Pulmonary artery endothelial cell (primary cell): ENCODE measurements around the gene CDHR2. TPM values are rescaled to one million over a fixed set of nuclear protein-coding genes. Genes with fewer than 3 reads are reported as not detected.
"Not testable (repeated sequence)": the region's sequence is repeated elsewhere in the genome, so short reads cannot be mapped to it uniquely, and the experiment has no call there.

Source experiments
- DNase-seq: peaks from one replicate; pipeline ENCODE4 v3.0.0-alpha.2; 2011; ENCODE audit warnings: low read depth, low spot score
- total RNA-seq: library from RNA; depleted of rRNA; stranded (reverse); fragments of >200 nt; gene quantifications from 2 replicates; pipeline ENCODE4 v1.2.3, GENCODE V29; 2014

Gene CDHR2
- total RNA-seq, 1 donor from 2014 or later = not detected

DNA sequence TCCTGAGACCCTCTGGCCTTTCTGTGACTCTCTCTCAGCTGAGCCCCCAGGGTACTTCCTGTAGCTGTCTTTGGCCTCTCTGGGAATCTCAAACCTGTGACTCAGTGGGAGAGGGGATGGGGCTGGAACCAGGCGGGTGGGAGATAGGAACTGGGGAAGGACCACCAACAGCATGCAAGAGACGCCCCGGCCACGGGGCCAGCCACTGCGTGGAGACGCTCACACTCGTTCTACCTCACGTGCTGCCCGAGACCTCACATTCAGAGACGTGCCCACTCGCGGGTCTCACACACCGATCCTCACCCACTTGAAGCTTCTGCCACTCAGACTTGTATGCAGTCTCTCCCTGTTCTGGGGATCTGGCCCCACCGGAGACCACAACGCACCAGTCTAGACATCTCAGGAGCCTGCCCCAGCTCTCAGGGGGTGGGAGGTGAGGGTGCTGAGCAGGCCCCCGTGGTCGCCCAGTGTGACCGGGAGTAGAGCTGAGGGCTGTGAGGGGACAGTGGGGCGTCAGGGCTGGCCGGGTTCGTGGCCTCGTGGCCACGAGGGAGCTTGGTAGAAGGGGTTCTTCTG lies 47.0 kb downstream of the CDHR2 start:
- DNase-seq = no peak

DNA sequence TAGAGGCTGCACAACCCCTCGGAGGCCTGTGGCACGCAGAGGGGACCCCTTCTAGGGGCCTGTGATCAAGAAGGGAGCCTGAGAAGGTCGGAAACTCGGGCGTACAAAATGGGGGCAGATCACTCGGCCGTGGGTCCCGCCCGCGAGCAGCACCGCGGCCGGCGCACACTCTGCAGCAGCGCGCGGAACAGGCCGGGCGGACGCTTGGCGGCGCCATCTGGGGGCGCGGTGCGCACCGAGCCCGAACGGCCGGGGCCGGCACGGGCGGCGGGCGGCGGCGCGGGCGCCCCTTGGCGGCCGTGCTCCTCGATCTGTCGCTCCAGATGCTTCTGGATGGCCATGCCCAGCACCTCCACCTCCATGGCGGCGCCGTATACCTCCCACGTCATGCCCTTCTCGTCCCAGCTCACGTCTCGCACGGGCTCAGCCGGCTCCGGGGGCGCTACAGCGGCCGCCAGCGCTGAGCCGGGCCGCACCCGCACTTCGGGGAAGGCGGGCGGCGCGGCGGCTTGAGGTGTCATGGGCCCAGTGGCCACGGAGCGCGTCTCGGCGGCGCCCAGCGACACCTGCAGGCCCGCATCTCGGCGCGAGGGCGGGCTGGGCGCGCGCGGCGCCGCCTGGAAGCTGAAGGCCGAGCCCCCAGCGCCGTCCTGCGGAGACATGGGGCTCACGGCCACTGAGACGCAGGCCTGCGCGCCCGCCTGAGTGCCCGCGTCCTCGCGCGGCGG lies 47.7 kb downstream of the CDHR2 start:
- DNase-seq = no peak

- DNase-seq = no peak
Measured at GRCh38 chr5:176597417-176598389, 48.6 kb downstream of the CDHR2 start.

GRCh38 chr5:176599749-176600430 lies 50.7 kb downstream of the CDHR2 start:
- DNase-seq = not testable (repeated sequence)

DNA sequence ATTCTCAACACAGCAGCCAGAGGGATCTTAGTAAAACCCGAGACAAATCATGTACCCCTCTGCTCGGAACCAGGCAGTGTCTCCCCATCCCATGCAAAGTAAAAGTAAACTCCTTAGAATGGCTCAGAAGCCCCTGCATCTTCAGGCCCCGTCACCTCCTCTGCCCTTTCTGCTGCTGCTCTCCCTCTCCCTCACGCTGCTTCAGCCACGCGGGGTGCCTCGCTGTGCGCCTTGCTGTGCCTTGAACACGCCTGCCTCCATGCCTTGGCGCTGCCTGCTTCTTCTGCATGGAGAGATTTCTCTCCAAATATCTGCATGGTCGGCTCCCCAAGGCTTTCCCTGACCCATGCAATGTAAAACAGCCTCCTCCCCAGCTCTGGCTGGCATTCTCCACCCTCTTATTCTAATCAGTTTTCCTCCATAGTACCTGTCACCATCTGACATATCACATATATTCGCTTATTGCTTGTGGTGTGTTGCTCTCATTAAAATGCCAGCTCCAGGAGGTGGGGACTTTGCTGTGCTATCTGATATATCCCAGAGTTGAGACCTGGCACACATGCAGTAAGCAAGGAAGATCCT lies 52.9 kb downstream of the CDHR2 start:
- no peak for DNase-seq

DNA sequence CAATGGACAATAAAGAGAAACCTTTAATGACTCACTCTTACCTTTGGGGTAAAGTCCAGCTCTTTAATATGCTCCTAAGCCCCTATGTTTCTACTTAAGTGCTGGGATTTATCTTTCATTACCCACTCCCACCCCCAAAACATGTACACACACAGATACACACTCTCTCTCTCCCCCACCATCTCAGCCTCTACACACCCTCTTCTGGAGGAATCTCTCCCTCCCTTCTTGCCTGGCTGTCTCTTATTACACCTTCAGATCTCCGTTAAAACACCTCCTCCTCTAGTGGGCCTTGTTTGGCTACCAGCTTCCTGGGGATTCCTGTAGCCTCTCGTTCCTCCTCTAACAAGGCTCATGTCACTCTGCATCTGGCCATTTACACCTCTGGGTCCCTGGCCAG lies 53.9 kb downstream of the CDHR2 start:
- DNase-seq = no peak

- DNase-seq = no peak
Measured at GRCh38 chr5:176606032-176606431, 56.9 kb downstream of the CDHR2 start.

DNA sequence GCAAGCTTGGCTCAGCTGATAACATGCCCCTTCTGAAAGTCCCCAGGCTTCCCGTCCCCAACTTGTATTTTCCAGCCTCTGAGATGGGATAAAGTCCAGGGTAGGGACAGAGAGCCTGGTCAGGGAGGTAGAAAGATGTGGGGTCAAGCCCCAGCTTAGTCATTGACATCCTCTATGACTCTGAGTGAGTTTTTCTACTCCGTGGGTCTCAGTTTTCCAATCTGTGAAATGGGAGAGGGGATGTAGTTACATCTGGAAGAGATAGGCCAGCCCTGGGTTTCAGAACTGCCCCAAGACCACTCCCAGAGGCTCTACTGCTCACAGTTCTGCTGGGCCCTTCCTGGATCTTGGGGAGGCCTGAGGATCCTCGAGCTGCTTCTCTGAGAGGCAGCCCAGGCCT lies 57.7 kb downstream of the CDHR2 start:
- no peak for DNase-seq

DNA sequence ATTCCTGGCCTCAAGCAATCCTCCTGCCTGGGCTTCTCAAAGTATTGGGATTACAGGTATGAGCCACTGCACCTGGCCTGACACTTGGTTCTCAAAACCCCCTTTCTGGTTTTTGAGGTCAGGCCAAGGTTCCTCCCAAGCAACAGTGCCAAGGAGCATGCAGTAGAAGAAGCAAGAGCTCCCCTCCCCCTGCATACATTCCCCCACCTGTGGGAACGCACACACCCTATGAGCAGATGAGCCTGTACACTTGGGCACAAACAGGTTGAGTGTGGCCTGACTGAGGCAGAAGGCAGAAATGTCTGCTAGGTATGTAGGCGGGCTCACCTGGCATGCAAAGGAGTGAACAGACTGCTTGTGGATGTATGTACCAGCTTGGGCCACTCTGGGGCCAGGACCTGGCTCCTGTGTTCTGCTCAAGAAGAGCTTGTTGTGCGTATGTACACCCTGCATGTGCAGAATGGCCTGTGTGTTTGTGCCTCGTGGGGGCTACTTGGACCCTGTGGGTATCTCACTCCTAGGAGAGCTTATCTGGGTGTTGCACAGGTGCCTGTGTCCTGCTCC lies 59.1 kb downstream of the CDHR2 start:
- DNase-seq = no peak

- no peak for DNase-seq
Measured at GRCh38 chr5:176608937-176609723, 60.0 kb downstream of the CDHR2 start.

DNA sequence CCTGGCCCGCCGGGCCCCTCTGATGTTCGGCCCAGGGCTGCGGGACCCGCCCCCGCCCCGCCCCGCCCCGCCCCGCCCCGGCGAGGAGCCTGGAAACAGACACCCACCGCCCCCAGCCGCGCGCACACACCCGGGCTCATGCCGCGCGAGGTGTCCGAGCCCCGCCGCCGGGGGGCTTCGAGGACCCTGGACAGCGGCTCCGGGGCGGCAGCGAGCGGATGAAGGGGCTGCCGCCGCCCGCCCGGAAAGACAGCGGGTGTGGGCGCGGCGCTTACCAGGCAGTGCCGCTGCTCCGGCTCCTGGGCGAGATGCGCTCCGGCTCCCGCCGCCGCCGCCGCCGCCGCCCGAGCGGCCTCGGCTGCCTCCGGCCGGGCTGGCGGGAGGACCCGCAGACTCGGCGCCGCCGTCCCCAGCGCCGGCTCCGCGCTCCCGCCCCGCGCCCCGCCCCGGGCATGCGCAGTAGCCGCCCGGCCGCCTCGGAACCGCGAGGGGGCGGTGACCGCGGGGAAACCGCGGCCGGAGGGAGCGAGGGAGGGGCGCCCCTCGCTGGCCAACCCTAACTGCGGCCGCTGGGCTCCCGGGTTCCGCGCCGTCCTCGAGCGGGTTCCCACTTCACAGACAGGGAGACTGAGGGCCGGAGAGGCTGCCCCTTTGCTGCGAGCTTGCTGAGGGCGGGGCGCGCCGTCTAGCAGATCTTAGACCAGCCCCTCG lies 60.7 kb downstream of the CDHR2 start, which contains the start of gene GPRIN1:
Gene GPRIN1, minus strand, starts transcription at position 433 of the 711 bp plus-strand sequence. CDS start 10,322 bp downstream, outside the sequence.
- no peak for DNase-seq

DNA sequence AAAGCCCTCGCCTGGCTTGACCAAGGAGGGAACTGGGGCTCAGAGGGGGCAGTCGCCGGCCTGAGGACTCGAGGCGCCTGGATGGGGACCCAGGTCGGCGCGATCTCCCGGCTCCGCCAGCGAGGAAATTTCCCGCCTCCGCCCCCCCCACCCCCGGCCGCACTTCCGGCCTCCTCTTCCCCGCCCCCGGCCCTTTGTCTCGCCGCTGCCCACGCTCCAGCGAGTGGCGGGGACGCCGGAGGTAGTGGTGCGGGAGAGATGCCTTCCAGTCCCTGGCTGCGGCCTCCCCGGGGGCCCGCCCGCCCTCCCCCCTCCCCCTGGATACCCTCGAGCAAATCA lies 61.3 kb downstream of the CDHR2 start:
- DNase-seq = no peak

- DNase-seq = peak; percentile 57
Measured at GRCh38 chr5:176611435-176611834, 62.3 kb downstream of the CDHR2 start.

DNA sequence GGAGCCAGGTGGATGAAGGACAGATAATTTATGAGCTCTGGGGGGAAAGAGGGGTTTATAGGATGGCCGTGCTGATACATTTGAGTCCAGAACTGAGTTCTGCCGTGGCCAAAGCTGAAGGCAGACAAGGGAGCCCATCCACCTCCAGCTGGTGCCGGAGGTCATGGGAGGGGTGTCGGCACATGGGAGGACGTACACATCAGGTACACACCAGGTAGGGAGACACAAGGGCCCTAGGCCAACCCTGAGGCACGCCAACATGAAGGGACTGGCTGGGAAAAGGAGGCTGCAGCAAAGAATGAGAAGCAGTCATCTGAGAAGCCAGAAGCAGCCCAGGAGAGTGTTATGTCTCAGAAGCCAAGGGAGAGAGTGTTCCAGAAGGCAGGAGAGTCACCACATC lies 62.9 kb downstream of the CDHR2 start:
- DNase-seq = no peak

- no peak for DNase-seq
Measured at GRCh38 chr5:176612855-176613254, 63.7 kb downstream of the CDHR2 start.

- peak; percentile 59 for DNase-seq
Measured at GRCh38 chr5:176614805-176615478, 65.8 kb downstream of the CDHR2 start.

- no peak for DNase-seq
Measured at GRCh38 chr5:176616511-176616910, 67.4 kb downstream of the CDHR2 start.

- no peak for DNase-seq
Measured at GRCh38 chr5:176618783-176619182, 69.6 kb downstream of the CDHR2 start.

- peak; percentile 61 for DNase-seq
Measured at GRCh38 chr5:176619203-176619568, 70.0 kb downstream of the CDHR2 start.
